ENCODE data around the gene SMIM20. TPM values are rescaled to one million over a fixed set of nuclear protein-coding genes. Genes with fewer than 3 reads are reported as not detected.
"Not testable (repeated sequence)": the region's sequence is repeated elsewhere in the genome, so short reads cannot be mapped to it uniquely, and the experiment has no call there.

SMIM20 gene
- 58.2 TPM for polyA plus RNA-seq (2013, experiment 1 of 4)
- polyA plus RNA-seq (2013, experiment 2 of 4) = 49.8 TPM
- 62.3 TPM for polyA plus RNA-seq (2013, experiment 3 of 4)
- polyA plus RNA-seq (2013, experiment 4 of 4) = 67.2 TPM

DNA sequence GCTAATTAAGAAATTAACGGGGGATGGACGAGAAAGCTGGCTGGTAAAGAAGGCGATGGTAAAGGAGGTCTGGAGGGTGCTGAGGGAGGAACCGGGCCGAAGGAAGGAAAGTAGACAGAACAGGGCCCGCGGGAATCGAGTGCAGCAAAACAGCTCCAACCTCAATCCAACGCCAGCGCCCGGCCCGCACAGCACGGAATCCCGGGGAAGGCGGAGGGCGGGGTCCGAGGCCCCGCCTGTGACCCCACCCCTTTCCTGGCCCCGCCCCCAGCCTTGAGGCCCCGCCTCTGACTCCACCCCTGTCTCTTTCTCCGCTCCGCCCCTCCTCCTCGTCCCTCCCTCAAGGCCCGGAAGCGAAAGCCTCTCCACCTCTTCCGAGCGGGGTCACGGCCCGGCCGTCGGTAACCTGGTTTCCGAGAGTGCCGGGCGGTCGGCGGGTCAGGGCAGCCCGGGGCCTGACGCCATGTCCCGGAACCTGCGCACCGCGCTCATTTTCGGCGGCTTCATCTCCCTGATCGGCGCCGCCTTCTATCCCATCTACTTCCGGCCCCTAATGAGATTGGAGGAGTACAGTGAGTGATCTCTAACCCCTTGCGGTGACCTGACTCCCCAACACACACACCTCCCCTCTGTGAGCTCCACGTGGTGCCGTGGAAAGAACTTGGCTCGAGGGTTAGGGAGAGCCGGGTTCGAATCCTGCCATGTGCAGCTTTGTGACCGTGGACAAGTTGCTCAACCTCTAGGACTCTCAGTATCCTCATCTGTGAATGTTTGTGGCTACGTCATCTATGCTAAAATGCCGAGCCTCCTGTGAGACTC is at the start of gene SMIM20:
Gene SMIM20 (plus strand): TSS at position 370 of the 819 bp plus-strand sequence. CDS start 94 bp downstream, at position 464.
- 1% methylated on average over 57 of the region's 57 CpGs for WGBS, 2 experiments
- peaks cover 4% of the 10 kb centered on the region for H3K27me3 ChIP-seq (ENCODE audit: control insufficient read depth, insufficient read depth, low read length, poor library complexity, severe bottlenecking)
- no peaks in the 10 kb centered on the region for H3K9me3 ChIP-seq (ENCODE audit: control insufficient read depth, low read length)
- H3K36me3 ChIP-seq (ENCODE audit: control insufficient read depth, insufficient read depth, low read length) = no peaks in the 10 kb centered on the region
- H3K27ac ChIP-seq (ENCODE audit: insufficient read depth, low read depth, low read length, poor library complexity, severe bottlenecking) = peak within 1 kb of the TSS; percentile 90
- H3K4me3 ChIP-seq (ENCODE audit: insufficient read depth, low read depth, low read length) = peak within 1 kb of the TSS; percentile 93
- peaks cover 9% of the 10 kb centered on the region for H3K4me1 ChIP-seq (ENCODE audit: control insufficient read depth, insufficient read depth, low read length)

DNA sequence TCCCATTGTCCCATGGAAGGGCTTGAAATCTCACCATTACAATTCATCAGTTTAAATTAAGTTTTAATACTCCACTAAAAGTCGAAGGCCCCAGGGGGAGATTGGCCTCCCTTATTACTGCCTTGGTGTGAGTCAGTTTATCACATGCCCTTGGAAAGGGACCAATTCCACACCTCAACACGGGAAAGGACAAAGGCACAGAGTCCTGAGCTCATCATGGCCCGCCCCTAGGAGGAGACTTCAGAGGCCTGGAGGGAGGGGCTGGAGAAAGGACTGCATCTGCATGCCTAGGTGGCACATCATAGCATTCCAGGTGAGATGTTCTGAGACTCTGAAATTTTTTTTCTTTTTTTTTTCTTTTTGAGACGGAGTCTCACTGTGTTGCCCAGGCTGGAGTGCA is 48.4 kb upstream of the SMIM20 start:
- peaks cover 37% of the 10 kb centered on the region for H3K27me3 ChIP-seq (ENCODE audit: control insufficient read depth, insufficient read depth, low read length, poor library complexity, severe bottlenecking)

DNA sequence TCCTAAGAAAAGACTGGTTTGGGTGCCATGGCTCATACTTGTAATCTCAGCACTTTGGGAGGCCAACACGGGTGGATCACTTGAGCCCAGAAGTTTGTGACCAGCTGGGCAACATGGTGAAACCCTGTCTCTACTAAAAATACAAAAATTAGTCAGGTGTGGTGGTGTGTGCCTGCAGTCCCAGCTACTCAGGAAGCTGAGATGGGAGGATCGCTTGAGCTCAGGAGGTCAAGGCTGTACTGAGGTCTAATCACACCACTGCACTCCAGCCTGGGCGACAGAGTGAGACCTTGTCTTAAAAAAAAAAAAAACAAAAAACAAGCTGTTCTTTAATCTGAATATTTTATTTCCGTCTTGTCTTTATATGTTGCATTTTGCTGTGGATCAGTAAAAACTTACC is 47.6 kb upstream of the SMIM20 start:
- H3K4me1 ChIP-seq (ENCODE audit: control insufficient read depth, insufficient read depth, low read length); H3K27ac ChIP-seq (ENCODE audit: insufficient read depth, low read depth, low read length, poor library complexity, severe bottlenecking); H3K36me3 ChIP-seq (ENCODE audit: control insufficient read depth, insufficient read depth, low read length); H3K4me3 ChIP-seq (ENCODE audit: insufficient read depth, low read depth, low read length); H3K9me3 ChIP-seq (ENCODE audit: control insufficient read depth, low read length): not testable (repeated sequence)
- peaks cover 30% of the 10 kb centered on the region for H3K27me3 ChIP-seq (ENCODE audit: control insufficient read depth, insufficient read depth, low read length, poor library complexity, severe bottlenecking)
- WGBS, 2 experiments = 89 to 94% methylated on average over 3 to 4 of the region's 4 CpGs

More for the DNA sequence above, 48.4 kb upstream of the SMIM20 start:
- peaks cover 6% of the 10 kb centered on the region for H3K4me1 ChIP-seq (ENCODE audit: control insufficient read depth, insufficient read depth, low read length)
- no peak overlapping the region for H3K27ac ChIP-seq (ENCODE audit: insufficient read depth, low read depth, low read length, poor library complexity, severe bottlenecking)
- no peak overlapping the region for H3K4me3 ChIP-seq (ENCODE audit: insufficient read depth, low read depth, low read length)
- 77% methylated on average over 4 of the region's 4 CpGs for WGBS, 2 experiments
- no peaks in the 10 kb centered on the region for H3K9me3 ChIP-seq (ENCODE audit: control insufficient read depth, low read length)
- H3K36me3 ChIP-seq (ENCODE audit: control insufficient read depth, insufficient read depth, low read length) = no peaks in the 10 kb centered on the region

- Histone ChIP-seq H3K27me3 (ENCODE audit: control insufficient read depth, insufficient read depth, low read length, poor library complexity, severe bottlenecking) (peaks cover 24% of the 10 kb centered on the region), H3K4me1 (ENCODE audit: control insufficient read depth, insufficient read depth, low read length) (no peaks in the 10 kb centered on the region)
- 87 to 94% methylated on average over 6 of the region's 6 CpGs for WGBS, 2 experiments
Observed at GRCh38 chr4:25867781-25868294, 46.2 kb upstream of the SMIM20 start.

DNA sequence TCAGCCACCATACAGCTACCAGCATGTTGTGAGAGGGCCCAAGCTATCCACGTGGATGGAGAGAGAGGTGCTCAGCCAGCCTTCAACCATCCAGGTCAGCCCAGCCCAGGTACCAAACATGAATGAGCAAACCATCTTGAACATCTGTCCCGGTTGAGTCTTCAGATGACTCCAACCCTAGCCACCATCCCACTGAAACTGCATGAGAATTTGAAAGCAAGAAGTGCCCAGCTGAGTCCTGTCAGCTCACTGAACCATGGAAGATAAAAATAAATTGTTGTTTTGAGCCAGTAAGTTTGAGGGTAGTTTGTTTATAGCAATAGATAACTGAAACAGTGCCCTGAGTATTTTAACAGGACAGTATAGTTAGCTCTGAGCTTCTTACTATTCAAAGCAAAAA is 43.9 kb upstream of the SMIM20 start:
- H3K27ac ChIP-seq (ENCODE audit: insufficient read depth, low read depth, low read length, poor library complexity, severe bottlenecking) = no peak overlapping the region
- H3K4me1 ChIP-seq (ENCODE audit: control insufficient read depth, insufficient read depth, low read length) = no peaks in the 10 kb centered on the region
- H3K36me3 ChIP-seq (ENCODE audit: control insufficient read depth, insufficient read depth, low read length) = no peaks in the 10 kb centered on the region
- H3K27me3 ChIP-seq (ENCODE audit: control insufficient read depth, insufficient read depth, low read length, poor library complexity, severe bottlenecking) = peaks cover 3% of the 10 kb centered on the region
- no peak overlapping the region for H3K4me3 ChIP-seq (ENCODE audit: insufficient read depth, low read depth, low read length)
- WGBS, 2 experiments = 88 to 90% methylated on average over 2 of the region's 2 CpGs
- H3K9me3 ChIP-seq (ENCODE audit: control insufficient read depth, low read length) = no peaks in the 10 kb centered on the region

More at GRCh38 chr4:25867781-25868294, 46.2 kb upstream of the SMIM20 start:
- H3K9me3 ChIP-seq (ENCODE audit: control insufficient read depth, low read length) = no peaks in the 10 kb centered on the region
- no peak overlapping the region for H3K4me3 ChIP-seq (ENCODE audit: insufficient read depth, low read depth, low read length)
- H3K36me3 ChIP-seq (ENCODE audit: control insufficient read depth, insufficient read depth, low read length) = no peaks in the 10 kb centered on the region
- no peak overlapping the region for H3K27ac ChIP-seq (ENCODE audit: insufficient read depth, low read depth, low read length, poor library complexity, severe bottlenecking)

DNA sequence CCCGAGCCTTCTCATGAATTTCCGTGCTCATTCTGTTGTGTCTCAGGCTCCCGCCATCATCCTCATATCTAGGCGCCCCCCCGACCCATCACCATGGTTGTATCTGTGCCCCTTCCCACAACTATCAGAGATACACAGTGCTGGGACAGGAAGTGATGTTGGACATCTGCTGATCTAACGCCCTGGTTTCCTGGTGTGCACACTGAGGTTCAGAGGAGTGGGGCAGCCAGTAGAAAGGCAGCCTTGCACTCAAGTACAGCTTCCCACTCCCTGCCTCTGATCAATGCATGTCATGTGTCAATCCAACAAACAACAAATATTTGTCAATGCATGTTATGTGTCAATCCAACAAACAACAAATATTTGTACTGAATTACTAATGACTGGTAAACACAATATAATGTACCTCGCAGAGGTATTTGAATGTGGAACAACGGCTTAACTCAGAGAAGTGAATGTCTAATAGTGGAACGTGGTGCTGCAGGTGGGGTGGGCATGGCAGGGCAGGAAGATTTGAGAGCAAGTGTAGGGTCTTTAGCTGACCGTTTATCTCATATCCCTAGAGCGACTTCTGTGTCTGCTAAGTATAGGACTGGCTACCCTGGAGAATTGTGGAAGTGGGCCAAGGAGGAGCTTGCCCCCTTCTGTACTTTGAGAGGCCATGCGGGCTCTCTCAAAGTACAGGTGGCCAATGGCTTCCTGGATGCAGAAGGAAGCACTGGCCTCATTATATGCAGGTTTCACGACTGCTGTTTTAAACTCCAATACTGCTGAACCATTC is 41.0 kb upstream of the SMIM20 start:
- H3K36me3 ChIP-seq (ENCODE audit: control insufficient read depth, insufficient read depth, low read length) = no peaks in the 10 kb centered on the region
- H3K9me3 ChIP-seq (ENCODE audit: control insufficient read depth, low read length) = no peaks in the 10 kb centered on the region
- H3K27ac ChIP-seq (ENCODE audit: insufficient read depth, low read depth, low read length, poor library complexity, severe bottlenecking) = no peak overlapping the region
- no peaks in the 10 kb centered on the region for H3K4me1 ChIP-seq (ENCODE audit: control insufficient read depth, insufficient read depth, low read length)
- 96% methylated on average over 13 of the region's 13 CpGs for WGBS, 2 experiments
- H3K4me3 ChIP-seq (ENCODE audit: insufficient read depth, low read depth, low read length) = no peak overlapping the region
- no peaks in the 10 kb centered on the region for H3K27me3 ChIP-seq (ENCODE audit: control insufficient read depth, insufficient read depth, low read length, poor library complexity, severe bottlenecking)

DNA sequence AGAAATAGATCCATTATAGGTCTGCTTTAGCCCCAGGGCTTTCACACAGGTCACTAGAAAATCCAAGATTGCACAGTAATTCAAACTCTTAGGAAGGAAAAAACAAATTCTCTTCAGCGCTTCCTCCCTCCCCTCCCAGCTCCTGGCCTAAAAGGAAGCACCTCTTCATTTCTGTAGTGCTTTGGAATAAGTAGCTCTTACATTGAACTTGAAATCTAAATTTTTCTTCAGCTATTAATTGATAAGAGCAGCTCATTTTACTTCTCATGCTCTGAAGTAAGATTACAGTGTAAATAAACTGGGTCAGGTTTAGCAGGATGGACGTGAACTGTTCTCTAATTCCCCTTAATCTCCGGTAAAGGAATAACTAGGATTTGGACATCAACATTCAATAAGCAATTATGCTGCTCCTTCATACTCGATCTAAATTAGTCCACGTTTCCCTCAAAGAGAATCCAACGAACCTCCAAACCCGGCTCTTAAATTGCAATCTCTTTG is 40.3 kb upstream of the SMIM20 start:
- WGBS, 2 experiments = 94 to 95% methylated on average over 7 of the region's 7 CpGs
- H3K27me3 ChIP-seq (ENCODE audit: control insufficient read depth, insufficient read depth, low read length, poor library complexity, severe bottlenecking) = no peaks in the 10 kb centered on the region
- no peaks in the 10 kb centered on the region for H3K36me3 ChIP-seq (ENCODE audit: control insufficient read depth, insufficient read depth, low read length)
- no peaks in the 10 kb centered on the region for H3K9me3 ChIP-seq (ENCODE audit: control insufficient read depth, low read length)
- no peaks in the 10 kb centered on the region for H3K4me1 ChIP-seq (ENCODE audit: control insufficient read depth, insufficient read depth, low read length)
- no peak overlapping the region for H3K4me3 ChIP-seq (ENCODE audit: insufficient read depth, low read depth, low read length)
- H3K27ac ChIP-seq (ENCODE audit: insufficient read depth, low read depth, low read length, poor library complexity, severe bottlenecking) = no peak overlapping the region

DNA sequence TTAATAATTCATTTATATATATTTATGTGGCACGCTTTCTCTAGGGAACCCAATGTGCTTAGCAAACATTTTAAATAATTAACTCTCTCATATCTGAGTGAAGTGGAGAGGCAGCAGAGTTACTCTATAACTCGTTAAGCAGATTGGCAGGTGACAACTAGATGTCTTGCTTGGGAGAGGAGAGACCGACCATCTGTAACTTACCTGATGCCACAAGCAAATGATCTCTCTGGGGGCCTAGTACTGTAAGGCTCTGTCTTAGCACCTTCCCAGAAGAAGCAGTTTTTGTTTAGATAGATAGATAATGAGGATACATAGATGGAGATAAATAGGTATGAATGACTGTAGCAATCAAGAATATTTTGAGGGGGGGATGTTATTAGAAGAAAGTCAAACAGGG is 39.4 kb upstream of the SMIM20 start:
- no peak overlapping the region for H3K27ac ChIP-seq (ENCODE audit: insufficient read depth, low read depth, low read length, poor library complexity, severe bottlenecking)
- no peaks in the 10 kb centered on the region for H3K27me3 ChIP-seq (ENCODE audit: control insufficient read depth, insufficient read depth, low read length, poor library complexity, severe bottlenecking)
- no peaks in the 10 kb centered on the region for H3K9me3 ChIP-seq (ENCODE audit: control insufficient read depth, low read length)
- no peaks in the 10 kb centered on the region for H3K4me1 ChIP-seq (ENCODE audit: control insufficient read depth, insufficient read depth, low read length)
- H3K36me3 ChIP-seq (ENCODE audit: control insufficient read depth, insufficient read depth, low read length) = no peaks in the 10 kb centered on the region
- 86 to 94% methylated on average over 2 to 3 of the region's 3 CpGs for WGBS, 2 experiments
- H3K4me3 ChIP-seq (ENCODE audit: insufficient read depth, low read depth, low read length) = no peak overlapping the region

DNA sequence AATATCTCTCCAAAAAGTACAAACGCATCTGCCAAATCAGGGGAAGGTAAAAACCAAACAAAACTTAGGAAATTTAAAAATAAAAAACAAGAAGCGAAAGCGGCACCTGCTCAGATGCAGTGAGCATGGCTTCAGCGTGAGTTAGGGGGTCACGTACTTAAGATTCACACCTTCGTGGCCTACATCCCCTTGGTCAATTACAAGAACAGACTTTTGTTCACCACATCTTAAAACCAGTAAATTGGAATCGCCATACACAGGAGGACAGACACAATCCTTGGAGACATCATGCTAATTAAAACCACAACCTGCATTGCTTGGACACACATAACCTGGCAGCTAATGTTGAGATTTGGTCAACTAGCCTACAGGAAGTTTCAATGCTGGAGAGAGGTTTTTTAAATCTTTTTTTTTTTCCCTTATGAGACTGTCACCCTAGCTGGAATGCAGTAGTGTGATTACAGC is 38.7 kb upstream of the SMIM20 start:
- H3K27me3 ChIP-seq (ENCODE audit: control insufficient read depth, insufficient read depth, low read length, poor library complexity, severe bottlenecking) = no peaks in the 10 kb centered on the region
- H3K4me1 ChIP-seq (ENCODE audit: control insufficient read depth, insufficient read depth, low read length) = no peaks in the 10 kb centered on the region
- no peak overlapping the region for H3K27ac ChIP-seq (ENCODE audit: insufficient read depth, low read depth, low read length, poor library complexity, severe bottlenecking)
- H3K36me3 ChIP-seq (ENCODE audit: control insufficient read depth, insufficient read depth, low read length) = no peaks in the 10 kb centered on the region
- WGBS, 2 experiments = 96% methylated on average over 7 of the region's 7 CpGs
- no peak overlapping the region for H3K4me3 ChIP-seq (ENCODE audit: insufficient read depth, low read depth, low read length)
- H3K9me3 ChIP-seq (ENCODE audit: control insufficient read depth, low read length) = no peaks in the 10 kb centered on the region

DNA sequence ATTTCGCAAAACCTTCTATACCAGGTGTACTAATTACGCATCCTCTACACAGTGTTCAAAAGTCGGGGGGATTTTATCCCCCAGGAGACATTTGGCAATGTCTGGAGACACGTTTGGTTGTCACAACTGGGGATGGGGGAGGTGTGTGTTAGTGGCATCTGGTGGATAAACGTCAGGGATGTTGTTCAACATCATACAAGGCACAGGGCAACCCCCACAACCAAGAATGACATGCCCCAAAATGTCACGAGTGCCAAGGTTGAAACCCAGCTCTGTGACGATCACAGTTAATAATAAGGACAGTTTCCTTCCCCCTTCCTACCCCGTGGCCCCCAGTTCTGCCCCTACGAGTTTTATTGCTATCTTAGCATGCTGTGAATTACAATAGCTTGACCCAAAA is 35.3 kb upstream of the SMIM20 start:
- H3K36me3 ChIP-seq (ENCODE audit: control insufficient read depth, insufficient read depth, low read length) = no peaks in the 10 kb centered on the region
- H3K27ac ChIP-seq (ENCODE audit: insufficient read depth, low read depth, low read length, poor library complexity, severe bottlenecking) = no peak overlapping the region
- H3K27me3 ChIP-seq (ENCODE audit: control insufficient read depth, insufficient read depth, low read length, poor library complexity, severe bottlenecking) = no peaks in the 10 kb centered on the region
- no peak overlapping the region for H3K4me3 ChIP-seq (ENCODE audit: insufficient read depth, low read depth, low read length)
- 76 to 80% methylated on average over 9 of the region's 9 CpGs for WGBS, 2 experiments
- H3K4me1 ChIP-seq (ENCODE audit: control insufficient read depth, insufficient read depth, low read length) = no peaks in the 10 kb centered on the region
- H3K9me3 ChIP-seq (ENCODE audit: control insufficient read depth, low read length) = no peaks in the 10 kb centered on the region

Data from ectodermal cell (in vitro differentiated cells).